Measurements from ENCODE around the gene ADGRA1.

DNA sequence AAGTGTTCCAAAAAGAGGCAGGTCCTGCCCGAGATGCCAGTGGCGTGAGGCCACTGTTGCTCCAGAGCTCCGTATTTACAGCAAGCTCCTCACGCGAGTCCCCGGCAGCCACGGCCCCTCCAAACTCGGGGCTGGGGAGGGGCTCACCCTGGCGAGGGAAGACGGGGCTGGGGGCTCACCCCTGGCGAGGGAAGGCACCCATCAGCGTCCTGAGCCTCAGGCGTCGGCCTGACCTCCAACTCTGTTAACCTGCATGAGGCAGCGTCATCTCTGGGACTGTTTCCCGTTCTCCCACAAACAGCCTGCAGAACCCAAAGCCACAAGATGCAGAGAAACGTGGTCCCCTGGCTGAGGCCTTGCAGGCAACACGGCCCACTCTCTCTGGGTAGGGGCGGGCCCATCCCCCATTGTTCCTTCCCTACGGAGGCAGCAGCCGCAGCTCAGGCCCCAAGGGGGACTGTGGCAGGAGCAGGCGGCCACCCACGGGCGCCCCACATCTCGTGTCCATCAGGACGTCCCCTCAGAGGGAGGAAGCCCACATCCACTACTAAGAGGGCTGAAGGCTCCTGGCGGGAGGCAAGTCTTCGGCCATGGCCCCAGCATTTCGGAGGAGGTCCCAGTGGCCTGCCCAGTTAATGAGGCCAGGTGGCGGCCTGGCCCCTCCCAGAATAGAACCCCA is 4.2 kb upstream of the ADGRA1 start:
- TF ChIP-seq CTCF (IDR thresholded peaks at IDR 0.05; ENCODE audit: low read depth, low read length) (no peak), EZH2phosphoT487 (IDR thresholded peaks at IDR 0.05; ENCODE audit: low read depth) (no peak)
